IPS-15b (cell line): Measurements from ENCODE around the gene LRP5.
"Not testable (repeated sequence)": the region's sequence is repeated elsewhere in the genome, so short reads cannot be mapped to it uniquely, and the experiment has no call there.

Experiments used
- H3K27me3 ChIP-seq: one replicate; pipeline ENCODE4 v1.6.1; 2013; ENCODE audit warnings: low read length; ENCODE audit not compliant: control insufficient read depth, insufficient read depth
- H3K36me3 ChIP-seq: one replicate; pipeline ENCODE4 v1.6.1; 2013; ENCODE audit warnings: low read length; ENCODE audit not compliant: control insufficient read depth, insufficient read depth
- H3K4me1 ChIP-seq: one replicate; pipeline ENCODE4 v1.6.1; 2013; ENCODE audit warnings: mild to moderate bottlenecking, low read length; ENCODE audit not compliant: control insufficient read depth, insufficient read depth
- H3K4me3 ChIP-seq: one replicate; pipeline ENCODE4 v1.5.1; 2013; ENCODE audit warnings: low read depth, low read length
- H3K9ac ChIP-seq: one replicate; pipeline ENCODE4 v1.6.1; 2013; ENCODE audit warnings: low read depth, mild to moderate bottlenecking, low read length
- H3K9me3 ChIP-seq: one replicate; pipeline ENCODE4 v1.6.1; 2013; ENCODE audit warnings: mild to moderate bottlenecking, low read length; ENCODE audit not compliant: control insufficient read depth, insufficient read depth

Gene LRP5

DNA sequence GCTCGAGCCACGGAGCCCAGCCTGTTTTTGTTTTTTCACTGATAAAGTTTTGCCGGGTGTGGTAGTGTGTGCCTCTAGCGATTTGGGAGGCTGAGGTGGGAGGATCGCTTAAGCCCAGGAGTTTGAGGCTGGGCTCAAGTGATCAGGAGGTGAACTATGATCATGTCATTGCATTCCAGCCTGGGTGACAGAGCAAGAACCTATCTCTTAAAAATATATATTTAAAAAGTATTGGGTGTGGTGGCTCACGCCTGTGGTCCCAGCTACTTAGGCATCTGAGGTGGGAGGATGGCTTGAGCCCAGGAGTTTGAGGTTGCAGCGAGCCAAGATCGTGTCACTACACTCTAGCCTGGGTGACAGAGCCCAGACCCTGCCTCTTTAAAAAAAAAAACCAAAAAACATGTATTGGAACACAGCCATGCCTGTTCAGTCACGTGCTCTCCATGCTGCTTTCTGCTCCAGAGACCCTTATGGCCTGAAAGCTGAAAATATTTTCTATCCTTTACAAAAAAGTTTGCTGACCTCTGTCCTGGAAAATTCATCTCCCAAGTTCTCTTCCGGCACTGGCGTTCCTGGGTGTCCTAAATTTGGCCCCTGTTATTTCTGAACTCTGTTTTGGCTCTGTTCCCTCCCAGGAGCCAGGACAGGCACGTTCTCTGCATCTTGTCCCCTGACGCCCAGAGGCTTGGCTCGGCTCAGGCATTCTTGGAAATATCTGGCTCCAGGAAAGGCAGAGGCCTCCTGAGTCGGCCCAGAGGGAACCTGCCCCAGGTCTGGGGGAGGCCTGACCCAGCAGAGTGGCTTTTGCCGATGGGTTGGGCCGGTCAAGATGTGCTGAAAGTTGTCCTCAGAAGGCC, 86.8 kb downstream of the LRP5 start:
- H3K9ac ChIP-seq, result no peak overlapping the region
- H3K9me3 ChIP-seq, result no peaks in the 10 kb centered on the region
- no peaks in the 10 kb centered on the region for H3K4me1 ChIP-seq
- no peak overlapping the region for H3K4me3 ChIP-seq
- no peaks in the 10 kb centered on the region for H3K27me3 ChIP-seq
- H3K36me3 ChIP-seq, result peaks cover 12% of the 10 kb centered on the region

DNA sequence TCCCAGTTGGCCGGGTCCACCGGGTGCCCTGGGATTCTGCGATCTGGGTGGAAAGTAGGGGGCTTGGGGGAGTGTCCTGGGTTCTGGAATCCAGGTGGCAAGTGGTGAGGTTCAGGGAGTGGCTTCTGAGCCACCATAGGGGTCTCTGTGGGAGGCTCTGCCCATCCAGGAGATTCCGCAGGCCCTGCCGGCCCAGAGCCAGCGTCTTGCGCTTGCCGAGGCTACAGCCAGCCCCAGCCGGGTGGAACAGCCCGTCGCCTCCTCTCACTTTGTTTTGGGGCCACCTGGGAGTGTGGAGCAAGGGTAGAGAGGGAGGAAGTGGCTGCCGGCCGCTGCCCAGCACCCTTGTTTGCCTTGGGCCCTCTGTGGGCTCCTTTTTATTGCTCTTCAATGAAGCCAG, 87.5 kb downstream of the LRP5 start:
- H3K4me1 ChIP-seq, result no peaks in the 10 kb centered on the region
- H3K9ac ChIP-seq, result no peak overlapping the region
- H3K27me3 ChIP-seq, result no peaks in the 10 kb centered on the region
- H3K9me3 ChIP-seq, result no peaks in the 10 kb centered on the region
- H3K36me3 ChIP-seq, result peaks cover 14% of the 10 kb centered on the region
- no peak overlapping the region for H3K4me3 ChIP-seq

DNA sequence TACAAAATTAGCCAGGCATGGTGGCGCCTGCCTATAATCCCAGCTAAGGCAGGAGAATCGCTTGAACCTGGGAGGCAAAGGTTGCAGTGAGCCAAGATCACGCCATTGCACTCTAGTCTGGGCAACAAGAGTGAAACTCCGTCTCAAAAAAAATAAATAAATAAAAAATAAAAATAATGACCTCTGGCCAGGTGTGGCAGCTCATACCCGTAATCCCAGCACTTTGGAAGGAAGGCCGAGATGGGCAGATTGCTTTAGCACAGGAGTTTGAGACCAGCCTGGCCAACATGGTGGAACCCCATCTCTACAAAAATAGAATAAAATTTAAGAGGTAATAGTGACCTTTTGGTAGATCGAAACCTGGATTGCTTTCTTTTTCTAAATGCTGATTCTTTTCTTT, 88.2 kb downstream of the LRP5 start:
- H3K27me3 ChIP-seq, result not testable (repeated sequence)
- peaks cover 14% of the 10 kb centered on the region for H3K36me3 ChIP-seq

GRCh38 chr11:68401856-68402255, 89.5 kb downstream of the LRP5 start:
- H3K27me3 ChIP-seq, result no peaks in the 10 kb centered on the region
- H3K4me3 ChIP-seq, result no peak overlapping the region
- H3K4me1 ChIP-seq, result no peaks in the 10 kb centered on the region
- no peak overlapping the region for H3K9ac ChIP-seq
- no peaks in the 10 kb centered on the region for H3K9me3 ChIP-seq
- peaks cover 17% of the 10 kb centered on the region for H3K36me3 ChIP-seq

More for the DNA sequence above, 88.2 kb downstream of the LRP5 start:
- not testable (repeated sequence) for H3K9me3 ChIP-seq, H3K4me1 ChIP-seq, H3K4me3 ChIP-seq, H3K9ac ChIP-seq

DNA sequence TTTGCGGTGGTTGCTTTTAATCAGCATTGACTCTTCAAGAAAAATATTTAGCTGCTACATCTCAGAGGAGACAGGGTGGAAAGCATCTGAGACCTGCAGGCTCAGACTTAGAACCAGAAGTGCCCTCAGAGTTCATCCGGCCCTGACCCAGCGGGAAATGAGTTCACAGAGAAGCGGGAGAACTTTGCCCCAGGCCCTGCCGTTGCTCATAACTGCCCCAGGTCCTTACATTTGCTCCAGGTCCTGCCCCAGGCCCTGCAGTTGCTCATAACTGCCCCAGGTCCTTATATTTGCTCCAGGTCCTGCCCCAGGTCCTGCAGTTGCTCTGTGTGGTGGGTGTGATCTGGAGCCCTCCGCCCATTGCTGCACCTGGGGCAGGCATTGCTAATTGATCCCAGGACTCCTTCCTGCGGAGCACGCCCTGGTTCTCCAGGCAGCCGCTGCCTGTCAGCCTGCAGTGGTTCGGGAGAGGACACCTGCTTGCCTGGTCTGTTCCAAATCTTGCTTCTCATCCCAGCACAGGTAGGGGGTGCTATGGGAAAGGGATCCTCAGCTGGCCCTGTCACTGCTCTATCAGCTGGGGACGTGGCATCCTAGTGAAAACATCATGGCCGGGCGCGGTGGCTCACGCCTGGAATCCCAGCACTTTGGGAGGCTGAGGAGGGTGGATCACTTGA, 90.1 kb downstream of the LRP5 start:
- H3K36me3 ChIP-seq, result peaks cover 17% of the 10 kb centered on the region
- no peaks in the 10 kb centered on the region for H3K27me3 ChIP-seq
- no peaks in the 10 kb centered on the region for H3K9me3 ChIP-seq
- H3K9ac ChIP-seq, result no peak overlapping the region
- H3K4me3 ChIP-seq, result no peak overlapping the region
- H3K4me1 ChIP-seq, result no peaks in the 10 kb centered on the region

- no peak overlapping the region for H3K9ac ChIP-seq
- no peaks in the 10 kb centered on the region for H3K9me3 ChIP-seq
- peaks cover 17% of the 10 kb centered on the region for H3K36me3 ChIP-seq
- no peaks in the 10 kb centered on the region for H3K4me1 ChIP-seq
- H3K27me3 ChIP-seq, result no peaks in the 10 kb centered on the region
- no peak overlapping the region for H3K4me3 ChIP-seq
These were observed 91.0 kb downstream of the LRP5 start for GRCh38 chr11:68403424-68403823.

GRCh38 chr11:68403831-68404230, 91.4 kb downstream of the LRP5 start:
- H3K9ac ChIP-seq, result no peak overlapping the region

DNA sequence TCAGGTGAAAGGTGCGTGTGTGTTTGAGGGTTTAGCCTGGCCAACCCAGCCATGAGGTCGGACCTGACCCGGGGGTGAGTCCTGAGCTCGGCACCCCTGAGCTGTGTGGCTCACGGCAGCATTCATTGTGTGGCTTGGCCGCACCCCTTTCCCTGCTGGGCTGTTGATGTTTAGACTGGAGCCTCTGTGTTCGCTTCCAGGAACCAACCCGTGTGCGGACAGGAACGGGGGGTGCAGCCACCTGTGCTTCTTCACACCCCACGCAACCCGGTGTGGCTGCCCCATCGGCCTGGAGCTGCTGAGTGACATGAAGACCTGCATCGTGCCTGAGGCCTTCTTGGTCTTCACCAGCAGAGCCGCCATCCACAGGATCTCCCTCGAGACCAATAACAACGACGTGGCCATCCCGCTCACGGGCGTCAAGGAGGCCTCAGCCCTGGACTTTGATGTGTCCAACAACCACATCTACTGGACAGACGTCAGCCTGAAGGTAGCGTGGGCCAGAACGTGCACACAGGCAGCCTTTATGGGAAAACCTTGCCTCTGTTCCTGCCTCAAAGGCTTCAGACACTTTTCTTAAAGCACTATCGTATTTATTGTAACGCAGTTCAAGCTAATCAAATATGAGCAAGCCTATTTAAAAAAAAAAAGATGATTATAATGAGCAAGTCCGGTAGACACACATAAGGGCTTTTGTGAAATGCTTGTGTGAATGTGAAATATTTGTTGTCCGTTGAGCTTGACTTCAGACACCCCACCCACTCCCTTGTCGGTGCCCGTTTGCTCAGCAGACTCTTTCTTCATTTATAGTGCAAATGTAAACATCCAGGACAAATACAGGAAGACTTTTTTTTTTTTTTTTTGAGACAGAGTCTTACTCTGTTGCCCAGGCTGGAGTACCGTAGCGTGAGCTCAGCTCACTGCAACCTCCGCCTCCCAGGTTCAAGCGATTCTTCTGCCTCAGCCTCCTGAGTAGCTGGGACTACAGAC, 94.2 kb downstream of the LRP5 start:
- Histone ChIP-seq H3K36me3 (peaks cover 36% of the 10 kb centered on the region), H3K4me3 (no peak overlapping the region), H3K9ac (no peak overlapping the region), H3K9me3 (no peaks in the 10 kb centered on the region), H3K27me3 (no peaks in the 10 kb centered on the region), H3K4me1 (no peaks in the 10 kb centered on the region)

More at GRCh38 chr11:68403831-68404230, 91.4 kb downstream of the LRP5 start:
- H3K9me3 ChIP-seq, result no peaks in the 10 kb centered on the region
- no peaks in the 10 kb centered on the region for H3K4me1 ChIP-seq
- peaks cover 17% of the 10 kb centered on the region for H3K36me3 ChIP-seq
- H3K4me3 ChIP-seq, result no peak overlapping the region
- H3K27me3 ChIP-seq, result no peaks in the 10 kb centered on the region

DNA sequence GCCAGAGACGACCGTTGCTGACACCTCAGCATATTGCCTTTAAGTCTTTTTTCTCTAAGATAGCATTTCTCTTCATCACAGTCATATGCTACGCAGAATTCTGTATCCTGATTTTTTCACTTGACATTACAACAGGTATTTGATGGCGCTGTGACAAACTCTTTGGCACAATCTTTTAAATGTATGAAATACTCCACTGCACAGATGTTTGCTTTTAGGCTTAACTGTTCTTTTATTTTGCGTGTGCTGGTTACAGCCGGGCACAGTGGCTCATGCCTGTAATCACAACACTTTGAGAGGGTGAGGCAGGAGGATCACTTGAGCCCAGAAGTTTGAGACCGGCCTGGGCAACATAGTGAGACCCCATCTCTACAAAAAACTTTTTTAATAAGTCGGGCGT, 96.1 kb downstream of the LRP5 start:
- Histone ChIP-seq H3K4me3 (no peak overlapping the region), H3K36me3 (peaks cover 41% of the 10 kb centered on the region), H3K4me1 (no peaks in the 10 kb centered on the region), H3K9ac (no peak overlapping the region), H3K27me3 (no peaks in the 10 kb centered on the region), H3K9me3 (no peaks in the 10 kb centered on the region)

- Histone ChIP-seq H3K4me3 (no peak overlapping the region), H3K27me3 (no peaks in the 10 kb centered on the region), H3K36me3 (peaks cover 43% of the 10 kb centered on the region), H3K9me3 (no peaks in the 10 kb centered on the region), H3K4me1 (no peaks in the 10 kb centered on the region), H3K9ac (no peak overlapping the region)
These were observed 97.5 kb downstream of the LRP5 start for GRCh38 chr11:68409748-68410344.

GRCh38 chr11:68411501-68411991, 99.2 kb downstream of the LRP5 start:
- Histone ChIP-seq H3K4me1 (no peaks in the 10 kb centered on the region), H3K9me3 (no peaks in the 10 kb centered on the region), H3K4me3 (no peak overlapping the region), H3K27me3 (no peaks in the 10 kb centered on the region), H3K9ac (no peak overlapping the region), H3K36me3 (peaks cover 50% of the 10 kb centered on the region)
